H1 (cell line): ENCODE results near the gene PLEKHA5. TPM values are rescaled to one million over a fixed set of nuclear protein-coding genes. Genes with fewer than 3 reads are reported as not detected.

Experiments
- CTCF ChIA-PET: fragments of 300-600 bp; sonication (Branson Sonifier 250); formaldehyde crosslinking; loops from one replicate; lab custom pipeline; 2021; ENCODE audit not compliant: partially characterized antibody; lab: Charles Lee
- POLR2A ChIA-PET: fragments of 300-600 bp; sonication (Branson Sonifier 250); formaldehyde crosslinking; loops from one replicate; lab custom pipeline; 2021; ENCODE audit warnings: inconsistent platforms; ENCODE audit not compliant: partially characterized antibody; lab: Charles Lee
- DNase-seq, 2 experiments: peaks; one replicate each; pipeline versions ENCODE4 v3.0.0 to v3.0.0-alpha.2; 2010 to 2022; ENCODE audit warnings: low spot score in 2 of 2, low read depth in 1 of 2, mixed read lengths in 1 of 2
- FAIRE-seq: peaks from 2 replicates; lab custom pipeline; 2011; peaks lifted over from hg19 to GRCh38; lab: Jason Lieb, UNC
- H2AFZ ChIP-seq: 2 replicates; pipeline ENCODE4 v1.8.1; 2012; ENCODE audit warnings: low read length, inconsistent platforms
- H2AK5ac ChIP-seq: 2 replicates; pipeline ENCODE4 v1.6.1; 2013; ENCODE audit warnings: low read depth, low read length
- H2BK120ac ChIP-seq: replicated peaks from 2 replicates; pipeline ENCODE3; 2013; ENCODE audit warnings: low read depth, low read length, inconsistent platforms
- H2BK12ac ChIP-seq: 2 replicates; pipeline ENCODE4 v1.6.1; 2013; ENCODE audit warnings: low read depth, low read length
- H2BK15ac ChIP-seq: 2 replicates; pipeline ENCODE4 v1.6.1; 2013; ENCODE audit warnings: low read length
- H2BK20ac ChIP-seq: 2 replicates; pipeline ENCODE4 v1.6.1; 2013; ENCODE audit warnings: low read length
- H2BK5ac ChIP-seq: 2 replicates; pipeline ENCODE4 v1.6.1; 2013; ENCODE audit warnings: low read depth, low read length
- H3K14ac ChIP-seq: 2 replicates; pipeline ENCODE4 v1.6.1; 2013; ENCODE audit warnings: inconsistent platforms; ENCODE audit not compliant: insufficient read length
- H3K18ac ChIP-seq: 2 replicates; pipeline ENCODE4 v1.6.1; 2013; ENCODE audit warnings: low read length; ENCODE audit errors: extremely low read depth
- H3K23ac ChIP-seq: 2 replicates; pipeline ENCODE4 v1.6.1; 2013; ENCODE audit warnings: inconsistent platforms; ENCODE audit not compliant: insufficient read length
- H3K23me2 ChIP-seq: 2 replicates; pipeline ENCODE4 v1.6.1; 2013; ENCODE audit warnings: low read depth, low read length
- H3K27ac ChIP-seq: 2 replicates; pipeline ENCODE4 v1.6.1; 2011; ENCODE audit warnings: low read depth, low read length, inconsistent platforms
- H3K27me3 ChIP-seq, 4 experiments: replicated peaks in 1 of 4; 1 replicate in 1 of 4; 2 replicates in 3 of 4; pipeline versions ENCODE4 v1.6.1 to v1.8.1; 2011 to 2013; ENCODE audit warnings: low read length in 3 of 4, mild to moderate bottlenecking in 3 of 4, inconsistent platforms in 2 of 4, mixed read lengths in 2 of 4, moderate library complexity in 1 of 4; ENCODE audit not compliant: control insufficient read depth in 3 of 4, insufficient read depth in 3 of 4; ENCODE audit errors: extremely low read depth in 1 of 4
- H3K36me3 ChIP-seq, 4 experiments: 2 replicates each; pipeline versions ENCODE4 v1.6.1 to v1.8.1; 2011 to 2013; ENCODE audit warnings: mild to moderate bottlenecking in 4 of 4, low read length in 3 of 4, moderate library complexity in 2 of 4, control low read depth in 1 of 4, inconsistent platforms in 1 of 4; ENCODE audit not compliant: insufficient read depth in 4 of 4, control insufficient read depth in 2 of 4
- H3K4ac ChIP-seq: replicated peaks from 2 replicates; pipeline ENCODE3; 2013; ENCODE audit warnings: low read length, low read depth, mixed read lengths, inconsistent platforms; ENCODE audit not compliant: insufficient read length
- H3K4me1 ChIP-seq, 4 experiments: replicated peaks in 1 of 4; 1 replicate in 1 of 4; 2 replicates in 3 of 4; pipeline versions ENCODE4 v1.6.1 to v1.8.1; 2011 to 2013; ENCODE audit warnings: low read length in 3 of 4, inconsistent platforms in 2 of 4, mixed read lengths in 1 of 4; ENCODE audit not compliant: insufficient read depth in 4 of 4, control insufficient read depth in 3 of 4
- H3K4me2 ChIP-seq, 2 experiments: 2 replicates each; pipeline versions ENCODE4 v1.6.1 to v1.8.1; 2011 to 2013; ENCODE audit warnings: low read depth in 2 of 2, low read length in 2 of 2, control low read depth in 1 of 2, inconsistent platforms in 1 of 2, mild to moderate bottlenecking in 1 of 2; ENCODE audit not compliant: insufficient read depth in 1 of 2
- H3K4me3 ChIP-seq, 4 experiments: fragments of 200-600, 300-600 bp in 1 of 4; sonication (generic), shearing (Covaris generic), sonication (Bioruptor Twin) in 1 of 4; 2 replicates each; pipeline versions ENCODE4 v1.5.1 to v1.8.1; 2011 to 2016; ENCODE audit warnings: low read length in 4 of 4, low read depth in 3 of 4, control low read depth in 2 of 4, inconsistent platforms in 2 of 4, mild to moderate bottlenecking in 2 of 4, mixed read lengths in 1 of 4, moderate library complexity in 1 of 4; ENCODE audit not compliant: insufficient read depth in 2 of 4; ENCODE audit errors: extremely low read depth in 1 of 4
- H3K56ac ChIP-seq: replicated peaks from 2 replicates; pipeline ENCODE3; 2013; ENCODE audit warnings: low read depth, mild to moderate bottlenecking, mixed read lengths, low read length, inconsistent platforms; ENCODE audit not compliant: insufficient read length
- H3K79me1 ChIP-seq: 2 replicates; pipeline ENCODE4 v1.6.1; 2013; ENCODE audit warnings: low read depth, low read length, control low read depth
- H3K79me2 ChIP-seq, 2 experiments: 2 replicates each; pipeline versions ENCODE4 v1.6.1 to v1.8.1; 2012 to 2013; ENCODE audit warnings: low read length in 2 of 2, mild to moderate bottlenecking in 2 of 2, inconsistent platforms in 1 of 2; ENCODE audit not compliant: insufficient read depth in 2 of 2, control insufficient read depth in 1 of 2
- H3K9ac ChIP-seq, 4 experiments: replicated peaks in 1 of 4; 1 replicate in 1 of 4; 2 replicates in 3 of 4; pipeline versions ENCODE4 v1.6.1 to v1.8.1; 2011 to 2013; ENCODE audit warnings: low read depth in 3 of 4, low read length in 3 of 4, control low read depth in 2 of 4, mild to moderate bottlenecking in 2 of 4, moderate library complexity in 2 of 4, inconsistent platforms in 1 of 4; ENCODE audit errors: extremely low read depth in 1 of 4
- H3K9me3 ChIP-seq, 2 experiments: 2 replicates each; pipeline versions ENCODE4 v1.6.1 to v1.8.1; 2012 to 2013; ENCODE audit warnings: mild to moderate bottlenecking in 2 of 2, moderate library complexity in 2 of 2, control low read depth in 1 of 2, inconsistent platforms in 1 of 2, low read depth in 1 of 2, low read length in 1 of 2, mixed read lengths in 1 of 2; ENCODE audit not compliant: insufficient read depth in 2 of 2
- H4K20me1 ChIP-seq, 2 experiments: replicated peaks in 1 of 2; 2 replicates each; pipeline versions ENCODE3 to v1.8.1; 2011 to 2013; ENCODE audit warnings: inconsistent platforms in 2 of 2, low read length in 2 of 2, mild to moderate bottlenecking in 1 of 2; ENCODE audit not compliant: insufficient read depth in 2 of 2, control insufficient read depth in 1 of 2
- H4K5ac ChIP-seq: 2 replicates; pipeline ENCODE4 v1.6.1; 2013; ENCODE audit warnings: low read length, low read depth, mixed read lengths, inconsistent platforms; ENCODE audit not compliant: insufficient read length
- H4K8ac ChIP-seq: 2 replicates; pipeline ENCODE4 v1.8.0; 2013; ENCODE audit warnings: mild to moderate bottlenecking, moderate library complexity, low read length, inconsistent platforms; ENCODE audit not compliant: insufficient read depth; ENCODE audit errors: extremely low read depth
- H4K91ac ChIP-seq: replicated peaks from 2 replicates; pipeline ENCODE3; 2013; ENCODE audit warnings: low read length, mixed read lengths, inconsistent platforms; ENCODE audit not compliant: insufficient read length
- CREB1 ChIP-seq: IDR thresholded peaks from 2 replicates; pipeline ENCODE4 v1.6.1; 2012; ENCODE audit warnings: inconsistent platforms
- RAD21 ChIP-seq, 2 experiments: IDR thresholded peaks in 1 of 2; conservative IDR thresholded peaks in 1 of 2; 2 replicates each; pipeline ENCODE4 v1.6.1; 2011; ENCODE audit warnings: low read depth in 2 of 2, low read length in 2 of 2, improper control_type of control experiment in 1 of 2, inconsistent platforms in 1 of 2, mild to moderate bottlenecking in 1 of 2, moderate library complexity in 1 of 2
- WGBS, 2 experiments: shearing (Covaris generic) in 1 of 2; methylation state at CpG; one replicate each; pipeline versions ENCODE4 v1.1.6 to v1.1.7; 2013 to 2015; ENCODE audit warnings: low lambda C conversion rate in 2 of 2, mixed read lengths in 2 of 2, inconsistent platforms in 1 of 2, low coverage in 1 of 2, missing lambda C conversion rate in 1 of 2; ENCODE audit not compliant: insufficient replicate concordance in 2 of 2, insufficient coverage in 1 of 2, insufficient read length in 1 of 2; ENCODE audit errors: extremely low coverage in 1 of 2, missing lambda C conversion rate in 1 of 2; 5-methylcytosine and 5-hydroxymethylcytosine counted together
- polyA plus RNA-seq, 7 experiments: library from polyadenylated mRNA; depleted of rRNA in 3 of 7; stranded (reverse) in 5 of 7; unstranded in 2 of 7; fragments of >200 nt in 5 of 7; fragments of 200-250 nt in 2 of 7; gene quantifications; 1 replicate in 5 of 7; 2 replicates in 1 of 7; 4 replicates in 1 of 7; pipeline versions ENCODE4 v1.2.1 to v1.2.3, GENCODE V29; 2011 to 2013; ENCODE audit warnings: missing spikeins in 2 of 7, mixed read lengths in 2 of 7
- total RNA-seq: library from RNA; stranded (reverse); fragmentation: NEBNext Ultra II Directional; extraction: Animal tissue kit (Norgen Biotek cat#: 25700); gene quantifications from 2 replicates; pipeline ENCODE4 v1.2.1, GENCODE V29; 2021
- TF ChIP-seq, protein P1 (sequence below), 3 experiments: IDR thresholded peaks; 1 replicate in 2 of 3; 2 replicates in 1 of 3; pipeline versions ENCODE4 v1.5.1 to v1.6.1; 2011; ENCODE audit warnings: low read length in 3 of 3, mild to moderate bottlenecking in 3 of 3, inconsistent platforms in 2 of 3, low read depth in 1 of 3, moderate library complexity in 1 of 3; ENCODE audit not compliant: insufficient read depth in 1 of 3; ENCODE audit errors: control extremely low read depth in 1 of 3

The PLEKHA5 gene
- total and polyA plus RNA-seq, 2 of the 8 experiments (the other 6 are each of a cell fraction or from before 2014, with no cell fraction given) = 17.2 to 66.1 TPM

DNA sequence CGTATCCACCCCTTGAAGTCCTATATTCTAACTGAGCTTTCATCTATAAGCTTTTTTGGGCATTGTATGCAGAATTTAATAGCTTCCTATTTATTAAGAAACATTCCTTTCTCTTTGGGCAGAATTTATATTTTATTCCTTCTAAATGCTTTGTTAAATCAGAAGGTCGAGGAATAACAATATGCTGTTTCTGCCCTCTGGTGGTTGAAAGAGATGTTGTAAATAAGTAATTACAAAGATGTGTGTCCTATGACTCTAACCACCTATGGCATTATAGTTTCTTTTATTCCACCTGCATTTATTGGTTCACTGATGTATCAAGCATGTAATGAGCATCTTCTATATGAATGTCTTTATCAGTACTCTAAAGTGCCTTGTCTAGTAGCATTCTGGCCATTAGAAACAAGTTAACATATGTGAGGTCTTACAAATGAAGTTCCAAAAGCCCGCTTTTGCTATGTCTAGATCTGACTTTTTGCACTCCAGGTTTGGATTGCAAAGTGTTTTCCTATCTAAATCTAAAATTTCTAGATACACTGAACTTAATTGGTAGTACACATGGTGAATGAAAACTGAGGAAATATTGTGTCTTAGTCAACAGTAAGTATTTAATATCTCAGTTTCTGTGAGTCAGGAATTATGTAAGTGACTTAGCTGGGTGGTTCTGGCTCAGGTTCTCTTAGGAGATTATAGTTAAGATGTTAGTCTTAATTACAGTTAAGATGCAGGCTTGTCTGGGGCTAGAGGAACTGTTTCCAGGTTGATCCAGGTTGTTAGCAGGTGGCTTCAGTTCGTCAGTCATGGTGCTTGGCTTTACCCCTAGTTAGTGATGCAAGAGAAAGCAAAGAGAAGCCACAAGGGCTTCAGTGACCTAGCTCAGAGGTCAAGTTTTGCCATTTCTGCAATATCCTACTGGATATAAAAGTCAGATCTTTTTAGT is 57.5 kb downstream of the PLEKHA5 start:
- no peak for DNase-seq
- ChIA-PET POLR2A (interaction anchor here (0.5 to 1.7 kb wide), 6 partner anchors 28 to 300 kb away, joined by 3 to 6 read pairs (median 3); no protein-coding TSS in a partner anchor), CTCF (interaction anchor here (0.5 to 2.8 kb wide), 47 partner anchors 9 to 1068 kb away, joined by 3 to 15 read pairs (median 3); no protein-coding TSS in a partner anchor)
- Histone ChIP-seq H2AFZ (no peak overlapping the region), H2BK120ac (no peak overlapping the region), H3K4me1 (peaks cover 0 to 33% (median 10%) of the 10 kb centered on the region in 4 experiments; a peak in 6 of 7 replicates), H4K20me1 (peaks cover 0 to 2% of the 10 kb centered on the region in 2 experiments), H3K27ac (no peak overlapping the region), H3K79me2 (peaks cover 4 to 90% of the 10 kb centered on the region in 2 experiments; a peak in 3 of 4 replicates), H3K9ac (no peak overlapping the region), H3K18ac (no peak overlapping the region), H3K4me2 (no peak overlapping the region), H3K56ac (no peak overlapping the region), H3K4ac (no peak overlapping the region), H3K23me2 (no peaks in the 10 kb centered on the region), H3K14ac (peak overlapping the region; percentile 72), H4K8ac (no peak overlapping the region), H3K4me3 (no peak overlapping the region; a peak in 1 of 8 replicates), H2AK5ac (no peak overlapping the region), H2BK5ac (no peak overlapping the region), H3K27me3 (peaks cover 0 to 1% (median 0%) of the 10 kb centered on the region in 4 experiments; a peak in 1 of 7 replicates), H2BK12ac (no peak overlapping the region), H2BK15ac (no peak overlapping the region), H2BK20ac (0 out of 2 replicates have a peak overlapping the region, but pooled peaks have one; percentile 23), H3K36me3 (no peaks in the 10 kb centered on the region; a peak in 1 of 8 replicates), H3K79me1 (no peaks in the 10 kb centered on the region), H4K5ac (peak overlapping the region; percentile 21), H4K91ac (no peak overlapping the region), H3K23ac (no peak overlapping the region), H3K9me3 (no peaks in the 10 kb centered on the region)
- TF ChIP-seq CREB1 (no peak), RAD21 (IDR thresholded peaks at IDR 0.05 in 1 of 2, conservative IDR thresholded peaks at IDR 0.05 in 1 of 2; ENCODE audit: low read depth in 2 of 2, low read length in 2 of 2) (peak; percentile 59 to 66)
- TF ChIP-seq, protein P1, sequence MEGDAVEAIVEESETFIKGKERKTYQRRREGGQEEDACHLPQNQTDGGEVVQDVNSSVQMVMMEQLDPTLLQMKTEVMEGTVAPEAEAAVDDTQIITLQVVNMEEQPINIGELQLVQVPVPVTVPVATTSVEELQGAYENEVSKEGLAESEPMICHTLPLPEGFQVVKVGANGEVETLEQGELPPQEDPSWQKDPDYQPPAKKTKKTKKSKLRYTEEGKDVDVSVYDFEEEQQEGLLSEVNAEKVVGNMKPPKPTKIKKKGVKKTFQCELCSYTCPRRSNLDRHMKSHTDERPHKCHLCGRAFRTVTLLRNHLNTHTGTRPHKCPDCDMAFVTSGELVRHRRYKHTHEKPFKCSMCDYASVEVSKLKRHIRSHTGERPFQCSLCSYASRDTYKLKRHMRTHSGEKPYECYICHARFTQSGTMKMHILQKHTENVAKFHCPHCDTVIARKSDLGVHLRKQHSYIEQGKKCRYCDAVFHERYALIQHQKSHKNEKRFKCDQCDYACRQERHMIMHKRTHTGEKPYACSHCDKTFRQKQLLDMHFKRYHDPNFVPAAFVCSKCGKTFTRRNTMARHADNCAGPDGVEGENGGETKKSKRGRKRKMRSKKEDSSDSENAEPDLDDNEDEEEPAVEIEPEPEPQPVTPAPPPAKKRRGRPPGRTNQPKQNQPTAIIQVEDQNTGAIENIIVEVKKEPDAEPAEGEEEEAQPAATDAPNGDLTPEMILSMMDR (IDR thresholded peaks at IDR 0.05; ENCODE audit: control extremely low read depth in 1 of 3, insufficient read depth in 1 of 3, low read depth in 1 of 3, low read length in 3 of 3) = peak in 2 of 3 experiments; percentile 25 to 49; a peak in 2 of 4 replicates
- no peak for FAIRE-seq
- 68% methylated on average over 4 of the region's 4 CpGs; no CpG with 5 or more reads in 1 of the 2 experiments for WGBS, 2 experiments
